Ureter (tissue), 1 donor: Measurements from ENCODE around the gene EPM2A. TPM values are rescaled to one million over a fixed set of nuclear protein-coding genes. Genes with fewer than 3 reads are reported as not detected.
"Not testable (repeated sequence)": the region's sequence is repeated elsewhere in the genome, so short reads cannot be mapped to it uniquely, and the experiment has no call there.

Experiments used
- DNase-seq: peaks from one replicate; pipeline ENCODE4 v3.0.0-alpha.2; 2020; ENCODE audit warnings: low spot score
- total RNA-seq: library from RNA; stranded (reverse); gene quantifications from one replicate; pipeline ENCODE4 v1.2.4, GENCODE V29; 2023
- donor health status: DM: yes; HTN: yes; CAD: no.

EPM2A gene
- total RNA-seq, result 23.4 TPM

DNA sequence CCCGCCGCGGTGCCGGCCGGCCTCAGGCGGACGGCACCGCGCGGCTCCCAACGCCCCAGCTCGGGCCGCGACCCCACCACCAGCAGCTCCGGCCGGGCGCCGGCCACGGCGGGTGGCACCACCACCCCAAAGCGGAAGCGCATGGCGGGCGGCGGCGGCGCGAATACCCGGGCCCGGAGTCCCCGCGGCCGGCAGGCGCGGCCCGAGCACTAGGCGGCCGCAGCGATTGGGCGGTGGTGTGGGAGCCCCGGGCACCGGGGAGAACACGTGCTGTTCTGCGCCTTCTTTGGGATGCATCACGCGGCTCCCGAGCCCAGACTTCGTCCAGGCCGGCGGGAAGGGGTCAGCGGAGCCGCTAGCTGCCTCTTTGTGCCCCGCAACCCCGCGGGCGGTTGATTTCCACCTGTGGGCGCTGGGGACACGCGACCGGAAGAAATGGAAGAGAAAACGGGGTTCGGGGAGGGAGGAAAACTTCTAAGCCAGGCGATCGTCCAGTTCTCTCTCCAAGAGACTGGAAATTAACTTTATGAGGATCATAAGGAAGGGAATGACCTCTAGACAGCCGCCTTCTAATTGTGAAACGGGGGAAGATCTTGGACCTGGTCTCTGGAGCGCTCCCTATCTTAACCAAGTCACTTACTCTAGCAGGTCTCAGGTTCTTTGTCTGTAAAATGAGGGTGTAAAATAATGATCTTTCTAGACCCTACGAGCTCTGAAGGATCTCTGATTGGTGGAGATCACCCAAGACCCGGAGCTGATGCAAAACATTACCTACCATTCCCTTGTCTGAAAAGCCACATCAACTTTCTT, at the start of gene EPM2A:
Gene EPM2A (minus strand): TSS at position 165 of the 810 bp plus-strand sequence. CDS start 22 bp downstream, at position 143.
- peak; percentile 81 for DNase-seq

DNA sequence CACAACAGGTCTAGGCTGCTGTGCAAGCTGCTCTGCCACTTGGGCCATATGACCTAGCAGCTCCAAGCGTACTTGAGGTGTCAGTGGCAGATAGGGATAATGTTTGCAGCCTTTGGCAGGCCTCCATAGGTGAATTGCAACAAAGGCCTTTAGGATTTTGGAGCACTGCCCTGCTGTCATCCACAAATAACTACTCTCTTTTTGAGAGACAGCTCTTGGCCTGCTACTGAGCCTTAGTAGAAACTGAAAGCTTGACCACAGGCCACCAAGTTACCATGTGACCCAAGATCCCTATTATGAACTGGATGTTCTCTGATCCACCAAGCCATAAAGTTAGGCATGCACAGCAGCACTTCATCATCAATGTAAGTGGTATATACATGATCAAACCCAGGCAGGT, 49.4 kb upstream of the EPM2A start:
- DNase-seq, result no peak

GRCh38 chr6:145783796-145784195, 48.5 kb upstream of the EPM2A start:
- no peak for DNase-seq

- no peak for DNase-seq
Observed at GRCh38 chr6:145772846-145773245, 37.5 kb upstream of the EPM2A start.

- DNase-seq, result no peak
Observed at GRCh38 chr6:145765449-145765848, 30.1 kb upstream of the EPM2A start.

- DNase-seq, result no peak
Observed at GRCh38 chr6:145763742-145764141, 28.4 kb upstream of the EPM2A start.

DNA sequence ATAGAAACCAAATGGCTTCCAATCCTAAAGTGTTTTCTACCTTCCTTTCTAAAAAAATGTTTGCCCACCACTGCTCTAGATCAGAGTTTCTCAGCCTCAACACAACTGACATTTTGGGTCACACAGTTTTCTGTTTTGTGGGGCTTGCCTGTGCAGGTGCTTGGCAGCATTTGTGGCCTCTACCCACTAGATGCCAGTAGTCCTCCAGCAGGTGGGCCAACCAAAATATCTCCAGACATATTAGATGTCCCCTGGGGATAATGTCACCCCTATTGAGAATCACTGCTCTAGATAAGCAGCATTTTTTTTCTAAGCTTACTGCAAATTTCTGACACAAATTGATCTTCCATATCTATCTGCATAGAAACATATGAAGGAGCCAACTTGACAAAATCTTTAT, 26.3 kb upstream of the EPM2A start:
- no peak for DNase-seq

DNA sequence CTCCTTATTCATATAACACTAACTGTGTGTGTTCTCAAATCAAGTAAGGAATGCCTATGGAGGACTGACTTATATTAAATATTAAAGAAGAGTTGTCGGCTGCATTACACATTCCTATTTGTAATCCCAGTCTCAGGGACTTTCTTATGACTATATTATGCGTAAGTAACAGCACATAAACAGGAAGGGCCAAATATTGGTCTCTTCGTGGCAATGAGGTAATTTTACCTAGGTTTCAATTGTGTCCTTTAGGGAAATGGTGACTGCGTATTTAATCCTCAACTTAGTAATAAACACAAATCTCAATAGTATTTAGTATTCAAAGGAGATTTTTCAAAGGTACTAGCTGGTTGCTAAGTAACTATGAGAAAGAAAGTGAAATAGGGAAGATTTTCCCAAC, 22.8 kb upstream of the EPM2A start:
- DNase-seq, result no peak

DNA sequence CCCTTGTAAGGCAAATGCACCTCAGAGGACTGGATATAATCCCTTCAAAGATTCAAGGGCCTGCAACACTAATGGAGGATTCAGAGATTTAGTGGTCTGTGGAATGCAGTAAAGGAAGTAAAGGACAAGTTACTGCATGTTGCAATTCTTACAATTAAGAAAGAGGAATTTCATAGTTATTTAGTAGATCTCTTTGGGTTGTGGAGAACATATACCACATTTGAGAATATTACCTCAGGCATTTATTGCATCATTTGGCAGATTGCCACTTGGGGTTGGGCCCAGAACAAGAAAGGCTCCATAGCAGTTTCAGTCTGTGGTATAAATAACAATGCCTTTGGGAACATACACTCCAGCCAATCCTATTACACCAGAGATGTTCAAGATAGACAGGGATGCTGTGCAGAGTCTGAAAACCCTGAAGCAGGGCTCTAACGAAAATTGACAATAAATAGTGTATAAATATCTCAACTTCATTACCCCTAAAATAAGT, 20.9 kb upstream of the EPM2A start:
- peak; percentile 50 for DNase-seq

DNA sequence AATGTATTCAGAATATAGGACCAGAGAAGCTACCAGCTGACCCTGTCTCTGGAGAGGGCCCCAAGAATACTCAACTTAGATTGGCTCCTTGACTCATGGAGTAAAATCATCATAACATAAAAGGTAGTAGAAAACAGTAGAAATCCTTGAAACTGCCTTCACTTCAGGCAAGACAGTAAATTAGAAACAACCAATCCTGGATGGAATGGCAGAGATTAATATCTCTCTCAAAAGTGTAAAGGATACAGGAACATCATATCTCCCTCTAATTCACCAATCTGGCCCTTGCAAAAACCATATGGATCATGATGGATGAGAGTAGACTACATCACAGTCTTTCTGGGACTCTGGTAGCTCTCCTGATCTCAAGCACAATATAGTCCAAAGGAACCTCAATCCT, 20.4 kb upstream of the EPM2A start:
- no peak for DNase-seq

DNA sequence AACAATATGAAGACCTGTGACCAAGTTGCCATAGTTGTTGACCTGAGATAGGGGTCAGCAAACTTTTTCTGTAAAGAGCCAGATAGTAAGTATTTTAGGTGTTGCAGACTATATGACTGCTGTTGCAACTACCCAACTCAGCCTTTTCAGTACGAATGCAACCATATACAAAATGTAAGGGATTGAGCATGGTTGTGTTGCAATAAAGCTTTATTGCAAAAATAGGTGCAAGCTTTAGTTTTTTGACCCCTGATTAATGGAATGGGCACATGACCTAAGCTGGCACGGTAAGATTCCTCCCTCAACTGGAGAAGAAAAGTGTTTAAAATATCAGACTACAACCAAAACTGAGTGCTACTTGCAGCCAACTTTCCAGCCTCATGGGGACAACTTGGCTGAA, 17.3 kb upstream of the EPM2A start:
- DNase-seq, result no peak

DNA sequence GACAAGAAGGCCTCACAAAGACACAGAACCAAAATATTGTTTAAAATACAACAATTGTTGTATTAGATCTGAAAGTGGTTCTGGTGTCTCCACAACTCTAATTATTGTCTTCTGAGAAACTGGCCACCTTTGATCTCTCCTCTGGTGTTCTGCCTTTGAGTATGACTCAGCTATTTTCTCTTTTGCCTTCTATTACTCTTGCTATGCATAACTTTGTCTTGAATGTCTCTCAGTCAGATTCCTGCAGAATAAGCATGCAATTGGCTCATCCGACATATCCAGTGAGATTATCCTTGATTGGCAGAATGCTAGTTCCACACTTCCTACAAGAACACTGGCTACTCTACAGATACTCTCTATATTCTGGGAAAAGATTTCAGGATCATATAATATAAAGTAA, 14.3 kb upstream of the EPM2A start:
- DNase-seq, result no peak

DNA sequence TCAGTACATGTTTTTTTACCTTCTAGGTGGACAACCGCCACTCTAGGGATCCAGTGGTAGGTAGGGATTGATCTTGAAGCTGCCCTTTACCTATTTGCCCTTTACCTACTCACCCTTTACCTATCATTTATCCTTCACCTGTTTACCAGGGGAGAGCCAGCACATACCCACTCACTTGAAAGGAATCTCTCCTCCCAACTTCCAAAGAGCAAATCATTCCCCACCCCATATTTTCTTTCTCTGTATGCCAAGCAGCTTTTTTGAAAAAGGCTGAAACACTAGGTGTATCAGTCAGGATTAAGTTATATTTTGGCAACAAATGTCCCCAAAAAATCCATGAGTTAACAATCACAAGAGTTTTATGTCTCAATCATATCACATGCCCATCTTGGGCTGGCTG, 10.5 kb upstream of the EPM2A start:
- DNase-seq, result no peak

- no peak for DNase-seq
Observed at GRCh38 chr6:145744619-145745018, 9.3 kb upstream of the EPM2A start.

- DNase-seq, result no peak
Observed at GRCh38 chr6:145743332-145743731, 8.0 kb upstream of the EPM2A start.

DNA sequence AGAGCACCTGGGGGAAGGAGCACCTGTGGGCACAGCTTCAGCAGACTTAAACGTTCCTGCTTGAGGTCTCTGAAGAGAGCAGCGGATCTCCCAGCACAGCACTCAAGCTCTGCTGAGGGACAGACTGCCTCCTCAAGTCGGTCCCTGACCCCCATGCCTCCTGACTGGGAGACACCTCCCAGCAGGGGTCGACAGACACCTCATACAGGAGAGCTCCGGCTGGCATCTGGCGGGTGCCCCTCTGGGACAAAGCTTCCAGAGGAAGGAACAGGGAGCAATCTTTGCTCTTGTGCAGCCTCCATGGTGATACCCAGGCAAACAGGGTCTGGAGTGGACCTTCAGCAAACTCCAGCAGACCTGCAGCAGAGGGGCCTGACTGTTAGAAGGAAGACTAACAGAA, 7.2 kb upstream of the EPM2A start:
- not testable (repeated sequence) for DNase-seq

GRCh38 chr6:145739685-145740084, 4.4 kb upstream of the EPM2A start:
- DNase-seq, result not testable (repeated sequence)

GRCh38 chr6:145738265-145738664, 2.9 kb upstream of the EPM2A start:
- DNase-seq, result no peak

DNA sequence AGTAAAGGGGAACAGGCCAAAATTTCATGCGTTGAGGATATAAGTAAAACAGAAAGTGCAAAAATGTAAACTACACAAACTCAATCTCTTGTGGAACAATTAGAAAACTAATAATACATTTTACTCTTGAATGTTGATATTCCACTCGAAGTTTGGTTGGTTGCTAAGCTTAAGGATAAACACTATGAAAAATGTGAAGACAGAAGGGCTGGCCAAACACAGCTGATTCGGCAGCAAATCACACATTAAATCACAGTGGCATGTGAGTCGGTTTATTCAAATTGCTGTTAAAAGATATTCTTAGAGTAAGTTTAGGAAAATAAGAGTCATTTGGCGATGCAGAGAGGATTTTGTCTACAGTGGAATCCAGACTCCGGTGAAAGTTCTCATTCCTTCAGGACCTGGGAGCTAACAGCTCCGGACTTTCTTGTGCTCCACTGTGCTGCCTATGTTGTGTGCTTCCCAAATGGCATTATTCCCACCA, 1.4 kb upstream of the EPM2A start:
- no peak for DNase-seq

- DNase-seq, result peak; percentile 90
Observed at GRCh38 chr6:145734486-145735355, 599 bp downstream of the EPM2A start.

- DNase-seq, result no peak
Observed at GRCh38 chr6:145733810-145734209, 1.5 kb downstream of the EPM2A start.

DNA sequence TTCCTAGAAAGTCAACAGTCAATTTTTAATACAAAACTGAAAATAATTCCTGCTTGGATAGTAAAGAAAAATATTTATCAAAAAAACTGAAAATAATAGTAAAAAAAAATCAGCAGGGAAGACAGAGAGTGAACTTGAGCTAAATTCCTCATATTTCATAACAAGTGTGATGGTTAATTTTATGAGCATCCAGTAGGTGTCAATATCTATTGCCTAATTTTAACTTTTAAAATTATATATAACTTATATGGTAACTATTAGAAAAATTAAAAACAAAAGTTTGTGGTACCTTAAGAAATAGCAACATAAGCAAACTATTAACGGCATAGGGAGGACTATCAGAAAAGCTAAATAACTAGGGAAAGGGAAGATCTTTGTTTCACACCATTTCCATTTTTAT, 2.1 kb downstream of the EPM2A start:
- DNase-seq, result no peak

DNA sequence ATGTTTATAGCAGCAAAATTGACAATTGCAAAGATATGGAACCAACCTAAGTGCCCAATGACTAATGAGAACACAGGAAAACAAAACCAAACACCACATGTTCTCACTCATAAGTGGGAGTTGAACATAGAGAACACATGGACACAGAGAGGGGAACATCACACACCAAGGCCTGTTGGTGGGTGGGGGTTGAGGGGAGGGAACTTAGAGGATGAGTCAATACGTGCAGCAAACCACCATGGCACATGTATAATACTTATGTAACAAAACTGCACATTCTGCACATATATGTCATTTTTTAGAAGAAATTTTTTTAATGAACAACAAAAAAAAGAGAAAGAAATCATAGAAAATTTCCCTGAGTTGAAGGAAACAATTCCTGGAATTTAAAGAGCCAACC, 3.9 kb downstream of the EPM2A start:
- no peak for DNase-seq
